DMS53 treated with DMSO at 0.1 percent for 48 hours (cell line): Measurements from ENCODE around the gene CPEB4.

Experiments
- DNase-seq: peaks from one replicate; lab custom pipeline; 2025; ENCODE audit not compliant: unreplicated experiment; lab: John Stamatoyannopoulos, UW

CPEB4 gene

DNA sequence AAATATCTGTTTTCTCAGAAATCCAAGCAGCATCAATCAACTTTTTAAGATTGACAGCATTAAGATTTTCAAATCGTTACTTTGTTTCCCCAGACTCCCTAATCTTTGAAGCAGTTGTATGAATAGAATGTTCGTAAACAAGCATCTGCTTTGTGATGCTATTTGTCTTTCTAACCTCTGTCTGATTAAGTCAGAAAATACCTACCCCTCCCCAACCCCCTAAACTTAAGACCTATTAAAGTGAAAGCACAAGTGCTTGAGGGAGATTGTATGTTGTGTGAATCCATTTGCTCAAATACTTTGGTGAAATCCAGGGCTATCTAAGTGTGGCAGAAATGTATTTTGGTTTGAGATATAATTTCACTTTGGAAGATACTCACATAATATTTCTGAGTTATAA lies 53.0 kb downstream of the CPEB4 start:
- DNase-seq = no peak

DNA sequence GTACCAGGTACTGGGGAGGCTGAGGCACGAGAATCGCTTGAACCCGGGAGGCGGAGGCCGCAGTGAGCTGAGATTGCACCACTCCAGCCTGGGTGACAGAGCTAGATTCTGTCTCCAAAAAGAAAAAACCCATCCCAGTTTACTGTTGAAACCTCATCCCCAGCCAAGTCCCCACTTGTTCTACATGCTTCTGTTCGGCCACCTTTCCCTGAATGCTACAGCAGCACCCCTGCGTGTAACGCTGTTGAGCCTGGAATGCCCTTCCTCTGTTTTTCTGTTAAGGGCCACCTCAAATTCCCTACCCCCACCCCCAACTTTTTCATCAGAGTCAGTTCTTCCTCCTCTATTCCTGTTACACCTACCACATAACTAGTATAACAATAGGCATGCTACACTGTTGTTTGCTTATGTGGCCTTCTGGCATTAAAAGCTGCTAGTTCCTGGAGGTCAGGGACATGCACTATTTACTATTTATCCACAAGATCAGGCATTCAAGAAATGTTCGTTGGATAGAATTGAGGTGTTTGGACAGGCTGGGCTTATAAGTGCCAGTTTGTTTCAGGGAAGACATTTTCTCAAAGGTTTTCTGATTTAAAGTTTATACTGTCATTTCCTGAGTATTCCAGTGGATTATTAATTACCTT lies 53.7 kb downstream of the CPEB4 start:
- DNase-seq = peak; percentile 32

DNA sequence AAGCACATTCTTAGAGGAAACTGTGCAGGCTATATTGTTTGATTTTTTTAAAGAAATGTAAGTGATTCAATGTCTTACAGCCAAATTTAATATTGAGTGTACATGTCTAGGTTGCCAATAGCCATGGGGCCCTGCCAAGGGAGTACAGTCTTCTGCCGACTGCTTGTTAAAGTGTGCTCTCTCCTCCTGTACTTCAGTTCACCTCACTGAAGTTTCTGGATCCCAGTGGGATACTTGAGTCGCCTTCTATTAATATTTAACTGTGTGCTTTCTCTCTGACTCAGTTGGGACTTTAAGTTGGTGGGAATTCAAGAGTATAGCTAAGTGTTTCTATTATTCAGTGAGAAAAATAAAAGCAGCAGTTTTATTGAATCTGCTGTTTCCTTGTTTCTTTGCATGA lies 56.4 kb downstream of the CPEB4 start:
- DNase-seq = no peak

DNA sequence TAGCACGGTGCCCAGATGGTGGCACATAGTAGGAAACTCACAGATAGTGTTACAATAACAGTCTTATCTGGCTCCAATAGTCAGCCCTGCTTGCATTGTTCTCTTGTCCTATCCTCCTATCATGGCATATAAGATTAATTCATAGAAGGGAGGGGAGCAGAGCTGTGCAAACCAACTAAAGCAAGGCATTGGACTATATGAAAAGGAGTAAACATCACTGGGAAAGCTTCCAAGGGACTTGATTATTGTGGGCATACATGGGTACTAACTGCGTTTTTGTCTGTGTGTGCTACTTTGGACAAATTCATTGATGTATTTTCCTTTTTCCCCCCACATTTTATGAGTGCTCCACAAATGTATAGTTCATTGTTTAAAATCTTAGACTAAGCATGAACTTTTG lies 57.0 kb downstream of the CPEB4 start:
- DNase-seq = no peak

DNA sequence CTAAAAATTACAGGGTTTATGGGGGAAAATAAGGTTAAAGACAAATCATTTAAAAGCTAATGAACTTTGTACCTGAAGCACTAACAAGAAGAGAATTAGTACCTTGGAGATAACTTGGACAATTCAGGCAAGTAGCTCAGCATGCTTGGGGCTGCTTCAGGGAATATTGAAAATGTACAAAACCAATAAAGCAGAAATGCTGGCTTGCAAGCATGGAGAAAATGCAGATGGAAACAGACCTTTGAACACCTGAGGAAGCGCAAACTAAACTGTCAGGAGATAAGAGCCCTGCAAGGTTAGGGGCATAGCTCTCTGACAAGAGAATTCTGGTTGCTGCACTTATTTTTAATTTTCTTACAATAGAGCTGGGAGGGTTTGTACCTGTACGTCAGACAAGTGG lies 58.2 kb downstream of the CPEB4 start:
- no peak for DNase-seq

DNA sequence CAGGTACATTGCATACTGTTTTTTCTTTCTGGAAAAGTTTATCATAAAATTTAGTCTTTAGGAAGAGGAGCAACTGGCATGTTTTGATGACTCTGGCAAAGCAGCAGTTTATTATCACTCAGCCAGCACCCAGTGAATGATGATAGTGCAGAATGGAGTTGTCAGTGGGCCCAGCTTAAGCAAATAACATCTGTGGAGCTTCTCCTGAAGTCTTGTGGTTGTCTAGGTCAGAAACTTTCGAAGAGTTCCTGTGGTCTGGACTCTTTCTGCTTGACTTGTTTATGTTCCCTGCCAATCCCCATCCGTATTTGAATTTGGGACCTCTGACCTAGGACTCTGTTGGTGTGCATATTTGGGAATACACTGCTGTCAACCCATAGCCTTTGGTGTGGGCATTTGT lies 62.7 kb downstream of the CPEB4 start:
- no peak for DNase-seq

DNA sequence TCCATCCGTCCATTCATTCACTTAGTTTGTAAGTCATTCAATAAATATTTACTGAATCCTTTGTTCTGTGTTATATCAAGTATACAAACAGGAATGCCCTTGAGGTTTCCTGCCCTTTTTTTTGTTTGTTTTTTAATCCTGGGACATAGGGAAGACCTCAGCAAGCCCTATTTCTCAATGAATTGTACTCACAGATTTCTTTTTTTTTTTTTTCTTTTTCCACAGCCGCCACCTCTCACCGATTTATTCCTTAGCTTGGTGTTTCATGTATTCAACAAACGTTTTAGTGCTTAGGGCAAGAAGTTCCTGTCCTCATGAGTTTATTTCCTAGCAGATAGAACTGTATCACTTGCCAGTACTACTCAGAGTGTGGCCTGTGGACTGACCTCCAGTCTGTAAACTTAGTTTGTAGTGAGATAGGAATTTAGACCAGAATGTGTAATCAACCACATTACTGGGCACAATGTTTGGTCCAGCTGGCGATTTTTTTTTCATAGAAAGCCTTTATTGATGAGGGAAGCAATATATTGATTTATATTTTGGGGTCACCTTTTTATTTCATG lies 65.5 kb downstream of the CPEB4 start:
- DNase-seq = peak; percentile 76

DNA sequence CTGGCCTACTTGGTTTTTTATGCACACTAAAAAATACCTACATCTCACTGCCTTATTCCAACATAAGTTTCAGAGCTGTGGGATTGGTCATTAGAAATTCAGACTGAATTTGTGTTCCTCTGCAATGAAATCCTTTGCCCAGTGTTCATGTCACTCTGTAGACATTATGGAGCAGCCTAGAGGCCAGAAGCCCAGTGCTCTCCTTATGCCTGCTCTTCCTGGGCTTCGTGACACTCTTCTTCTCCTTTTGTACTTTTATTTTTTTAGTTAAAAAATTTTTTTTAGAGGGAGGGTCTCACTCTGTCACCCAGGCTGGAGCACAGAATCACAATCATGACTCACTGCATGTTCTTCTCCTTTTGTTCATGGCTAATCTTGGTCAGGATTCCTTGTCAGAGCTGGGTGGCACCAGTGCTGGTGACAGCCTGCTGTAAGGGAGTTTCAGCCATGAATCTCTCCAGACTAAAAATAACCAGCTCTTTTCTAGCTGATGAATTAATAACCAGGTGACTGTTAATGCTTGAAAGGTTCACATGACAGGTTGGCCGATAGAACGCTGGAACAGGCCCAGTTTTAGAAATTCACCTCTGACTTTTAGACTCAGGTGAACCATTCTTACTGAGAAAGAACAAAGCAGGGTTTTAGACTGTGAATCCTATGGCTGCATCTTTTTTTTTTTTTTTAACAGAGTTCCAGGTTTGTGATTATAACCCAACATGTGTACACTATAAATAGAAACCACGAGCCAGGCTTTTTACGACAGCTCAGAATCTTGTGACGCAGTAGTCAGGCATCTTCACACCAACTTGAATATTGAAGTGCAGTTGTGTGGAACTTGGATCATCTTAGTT lies 66.7 kb downstream of the CPEB4 start:
- no peak for DNase-seq

DNA sequence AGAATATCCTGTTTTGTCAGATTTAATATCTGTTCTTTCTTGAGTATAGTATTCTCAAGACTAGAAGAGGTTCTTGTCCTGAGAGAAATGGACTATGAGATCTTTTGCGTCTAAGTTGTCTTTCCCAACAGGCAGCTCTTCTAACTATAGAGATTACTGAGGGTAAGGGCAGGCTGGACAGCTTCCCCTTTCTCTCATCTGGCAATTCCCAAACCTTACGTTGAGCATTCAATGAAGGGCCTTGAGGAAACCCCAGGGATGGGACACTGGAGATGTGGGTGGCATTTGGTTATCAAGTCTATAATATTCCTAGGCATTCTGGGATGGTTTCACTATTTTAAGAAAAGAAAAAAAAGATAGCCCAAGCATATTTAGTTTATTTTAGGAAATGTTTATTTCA lies 72.8 kb downstream of the CPEB4 start:
- DNase-seq = no peak

DNA sequence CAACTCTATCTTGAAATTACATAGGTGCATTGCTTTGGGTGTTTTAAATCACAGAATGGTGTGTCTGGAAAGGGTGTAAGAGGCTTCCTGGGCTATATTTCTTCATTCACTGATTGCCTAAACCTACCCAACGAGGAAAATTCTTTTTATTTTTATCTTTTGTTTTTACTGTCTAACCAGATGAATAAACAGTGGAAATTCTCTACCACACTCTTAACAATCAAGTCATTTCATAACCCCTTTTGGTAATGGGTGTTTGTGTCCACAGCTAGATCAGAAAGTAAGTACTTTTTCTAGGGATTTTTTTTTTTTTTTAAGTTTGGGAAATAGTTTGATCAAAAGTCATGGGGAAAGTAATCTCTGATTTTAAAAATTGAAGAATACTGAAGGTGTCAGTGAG lies 73.3 kb downstream of the CPEB4 start:
- no peak for DNase-seq

DNA sequence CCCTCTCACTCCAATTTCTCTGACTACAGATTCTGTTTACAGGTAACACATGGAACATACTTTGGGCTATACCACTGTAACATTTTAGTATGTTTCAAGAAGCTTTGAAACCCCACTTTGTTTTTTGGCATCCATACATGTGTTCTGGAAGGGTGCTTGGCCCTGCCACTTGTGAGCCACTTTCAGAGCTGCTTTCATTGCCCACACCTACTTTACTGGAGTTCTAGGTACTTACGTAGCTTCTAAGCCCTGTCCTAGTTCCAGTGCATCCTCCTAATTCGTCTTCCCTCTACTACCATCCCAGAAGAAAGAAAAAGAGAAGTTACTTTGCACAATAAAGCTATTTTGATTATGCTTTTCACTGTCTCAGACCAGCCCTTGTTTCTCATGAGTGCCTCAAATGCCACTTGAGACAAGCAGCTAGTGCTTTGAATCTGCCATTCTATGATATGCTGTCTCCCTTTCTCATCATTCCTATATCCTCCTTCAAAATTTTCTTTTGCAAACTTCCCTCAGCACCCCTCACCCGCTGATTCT lies 74.4 kb downstream of the CPEB4 start:
- DNase-seq = no peak

DNA sequence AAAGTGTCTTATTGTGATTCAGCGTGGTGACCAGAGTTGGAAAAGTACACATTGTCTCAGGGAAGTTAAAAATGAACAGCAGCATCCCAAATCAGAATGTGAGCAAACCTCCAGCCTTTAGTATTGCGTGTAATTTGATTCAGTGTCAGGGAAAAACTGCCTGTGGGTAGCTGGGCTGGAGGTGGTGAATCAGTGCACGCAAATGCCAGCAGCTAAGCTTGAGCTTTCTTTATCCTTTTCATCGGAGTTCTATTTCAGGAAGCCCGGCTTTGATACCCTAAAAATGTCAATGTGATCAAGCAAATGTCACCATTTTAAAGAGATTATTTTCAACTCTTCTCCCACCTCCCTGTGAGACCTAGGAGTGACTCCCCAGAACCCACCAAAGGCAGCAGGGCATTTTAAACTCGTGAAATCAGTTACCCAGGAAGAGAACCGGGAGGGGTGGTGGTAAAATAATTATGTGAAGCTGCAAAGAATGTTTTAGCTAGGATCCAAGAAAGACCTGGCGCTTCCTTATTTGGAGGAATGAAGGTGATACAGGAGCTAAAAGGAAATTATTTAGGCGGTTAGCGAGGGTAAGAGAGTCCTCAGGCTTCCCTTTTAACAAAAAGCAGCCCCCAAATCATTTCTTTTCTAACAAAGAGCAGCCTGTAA lies 75.2 kb downstream of the CPEB4 start:
- DNase-seq = peak; percentile 49

DNA sequence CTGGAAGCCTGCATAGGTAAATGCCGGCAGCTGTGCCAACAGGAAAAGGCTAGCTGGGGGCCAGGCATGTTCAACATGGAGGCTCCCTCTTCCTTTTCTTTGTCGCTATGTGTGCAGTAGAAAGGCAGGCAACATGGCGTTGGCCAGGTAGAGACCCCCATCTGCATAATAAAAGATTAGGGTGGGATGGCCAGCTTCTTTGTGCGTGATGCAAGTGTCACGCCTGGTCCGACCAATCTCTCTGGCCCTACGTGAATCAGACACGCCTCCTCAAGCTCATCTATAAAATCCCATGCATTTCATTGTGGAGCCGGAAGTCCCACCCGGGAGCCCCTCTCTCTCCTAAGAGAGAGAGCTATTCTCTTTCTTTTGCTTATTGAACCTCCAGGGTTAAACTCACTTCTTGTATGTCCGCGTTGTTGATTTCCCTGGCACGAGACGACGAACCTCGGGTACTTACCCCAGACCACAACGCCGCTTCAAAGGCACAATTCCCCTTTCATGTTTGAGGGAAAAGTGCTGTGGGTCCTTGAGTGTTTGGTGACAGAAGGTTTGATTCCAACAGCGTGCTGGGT lies 75.8 kb downstream of the CPEB4 start:
- peak; percentile 77 for DNase-seq

DNA sequence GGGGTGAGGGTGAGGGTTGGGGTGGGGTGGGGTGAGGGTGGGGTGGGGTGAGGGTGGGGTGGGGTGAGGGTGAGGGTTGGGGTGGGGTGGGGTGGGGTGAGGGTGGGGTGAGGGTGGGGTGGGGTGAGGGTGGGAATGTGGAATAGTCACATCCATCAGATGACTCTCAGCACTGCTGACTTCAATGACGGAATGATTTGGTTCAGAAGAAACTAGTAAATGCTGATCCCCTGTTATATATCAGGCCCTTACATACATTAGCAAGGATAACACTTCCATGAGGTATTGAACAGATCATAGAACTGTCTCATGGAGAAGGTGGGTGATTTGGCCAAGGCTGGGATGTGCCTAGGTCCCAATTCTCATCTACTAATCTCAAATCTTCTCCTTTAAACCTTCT lies 76.4 kb downstream of the CPEB4 start:
- no peak for DNase-seq

DNA sequence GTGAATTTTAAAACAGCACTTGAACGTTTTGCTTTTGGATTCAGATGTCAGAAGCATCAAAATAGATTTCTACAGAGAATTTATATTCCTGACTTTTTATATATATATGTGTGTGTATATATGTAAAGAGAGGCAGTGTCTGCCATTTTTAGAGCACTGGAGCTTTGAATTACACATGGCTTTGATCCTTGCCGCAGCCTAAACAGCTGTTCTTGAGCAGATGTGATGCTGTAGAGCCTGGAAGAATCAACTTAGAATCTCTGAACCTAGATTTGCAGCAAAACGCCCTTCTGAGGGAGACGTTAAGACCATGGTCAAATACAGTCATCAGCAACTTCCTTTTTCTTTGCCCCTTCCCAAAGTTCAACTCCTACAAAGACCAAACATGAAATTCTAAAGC lies 79.1 kb downstream of the CPEB4 start:
- no peak for DNase-seq

DNA sequence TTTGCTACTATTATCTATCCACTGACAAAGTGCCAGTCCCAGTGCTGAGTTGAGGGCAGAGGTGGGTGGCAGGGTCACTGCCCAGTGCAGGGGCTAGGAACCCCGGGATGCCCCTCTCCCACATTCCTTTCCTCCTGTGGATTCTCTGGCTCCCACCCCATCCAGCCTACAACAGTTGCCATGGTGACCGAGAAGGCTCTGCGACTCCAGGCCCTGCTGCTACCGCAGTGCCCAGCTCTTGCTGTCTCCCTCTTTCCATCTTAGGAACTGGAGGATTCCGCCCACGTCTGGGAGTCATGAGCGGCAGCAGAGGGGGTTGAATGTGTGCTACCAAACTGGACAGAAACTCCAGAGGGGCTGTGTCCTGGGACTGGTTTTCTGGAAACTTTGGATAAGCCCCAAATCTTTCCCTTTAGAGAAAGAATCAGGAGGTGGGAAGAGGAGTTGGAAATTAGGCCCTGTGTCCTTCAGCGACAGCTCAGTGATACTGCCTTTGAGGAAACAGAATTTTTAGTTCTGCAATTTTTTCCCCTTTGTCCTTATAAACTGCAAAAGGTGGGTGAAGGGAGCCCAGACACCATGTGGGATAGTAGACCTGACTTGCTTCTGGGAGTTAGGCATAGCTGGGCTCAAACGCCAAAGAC lies 80.1 kb downstream of the CPEB4 start:
- no peak for DNase-seq

DNA sequence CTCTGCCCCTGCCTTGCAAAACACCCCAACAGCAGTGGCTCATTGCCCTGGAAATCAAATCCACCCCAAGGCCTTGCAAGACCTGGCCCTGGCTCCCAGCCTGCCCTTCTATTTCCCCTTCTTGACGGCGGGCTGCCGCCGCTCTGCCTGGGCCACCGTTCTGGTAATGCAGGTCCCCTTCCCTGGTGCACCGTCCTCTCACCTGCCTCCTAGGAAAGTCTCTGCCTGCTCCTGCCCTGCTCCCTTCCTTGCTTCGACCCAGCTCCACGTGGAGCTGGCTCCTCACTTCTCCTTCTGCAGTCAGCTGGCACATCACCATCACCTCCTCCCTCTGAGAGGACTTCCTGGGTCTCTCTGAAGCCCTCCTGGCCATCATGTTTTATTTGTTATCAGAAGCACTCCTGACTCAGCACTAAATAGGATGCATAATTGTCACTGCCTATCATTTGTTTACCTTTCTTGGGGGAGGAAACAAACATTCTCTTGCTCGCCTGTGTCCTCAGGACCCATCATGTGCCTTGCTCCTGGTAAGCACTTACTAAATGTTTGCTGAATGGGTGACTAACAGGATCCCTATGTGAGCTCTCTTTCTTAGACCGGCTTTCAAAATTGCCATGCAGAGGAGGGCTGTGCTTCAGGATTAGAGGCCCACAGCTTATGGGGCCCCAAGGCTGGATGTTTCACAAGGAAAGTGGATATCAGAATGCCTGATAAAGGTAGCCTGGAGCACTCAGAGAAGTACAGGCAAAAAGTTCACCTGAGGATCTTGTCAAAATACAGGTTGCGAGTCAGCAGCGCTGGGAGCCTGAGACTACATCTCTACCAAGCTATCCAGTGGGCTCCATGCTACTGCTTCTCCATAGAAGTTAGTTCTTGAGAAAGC lies 81.3 kb downstream of the CPEB4 start:
- DNase-seq = peak; percentile 85

DNA sequence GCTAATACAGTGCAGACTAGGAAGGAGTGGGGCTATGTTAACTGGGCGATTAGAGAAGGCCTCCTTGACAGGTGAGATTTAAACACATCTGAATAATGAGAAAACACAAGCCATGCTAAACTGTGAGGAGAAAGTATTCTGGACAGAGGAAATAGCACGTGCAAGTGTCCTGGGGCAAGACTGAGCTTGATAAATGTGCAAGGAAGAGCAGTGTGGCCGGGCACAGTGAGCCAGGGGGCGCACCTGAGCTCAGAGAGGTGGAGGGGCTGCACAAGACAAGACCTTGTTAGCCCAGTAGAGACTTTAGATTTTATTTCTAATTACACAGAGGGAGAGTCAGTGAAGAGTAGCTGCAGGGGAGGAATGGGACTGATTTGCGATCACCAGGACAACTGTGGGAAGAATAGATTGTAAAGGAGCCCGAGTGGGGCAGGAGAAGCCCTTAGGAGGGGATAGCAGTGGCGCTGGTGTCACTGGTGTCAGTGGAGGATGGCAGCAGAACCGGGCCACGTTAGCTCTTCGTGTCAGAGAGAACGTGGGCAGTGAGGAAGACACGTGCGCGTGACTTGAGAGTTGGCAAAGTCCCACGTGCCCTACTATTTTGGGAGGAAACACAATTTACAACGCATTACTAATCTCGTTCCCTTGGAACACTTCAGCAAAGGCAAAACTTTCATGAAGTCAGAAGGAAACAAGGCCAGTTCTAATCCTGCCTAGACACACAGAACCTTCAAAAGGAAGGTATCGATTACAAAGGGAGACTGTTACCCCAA lies 82.9 kb downstream of the CPEB4 start:
- no peak for DNase-seq
